ENCODE measurements around the gene MED15. TPM values are rescaled to one million over a fixed set of nuclear protein-coding genes. Genes with fewer than 3 reads are reported as not detected.
"Not testable (repeated sequence)": the region's sequence is repeated elsewhere in the genome, so short reads cannot be mapped to it uniquely, and the experiment has no call there.

MED15 gene
- total RNA-seq, 3 donors from 2014 or later, result 36.6 to 53.1 (median 52.3) TPM

DNA sequence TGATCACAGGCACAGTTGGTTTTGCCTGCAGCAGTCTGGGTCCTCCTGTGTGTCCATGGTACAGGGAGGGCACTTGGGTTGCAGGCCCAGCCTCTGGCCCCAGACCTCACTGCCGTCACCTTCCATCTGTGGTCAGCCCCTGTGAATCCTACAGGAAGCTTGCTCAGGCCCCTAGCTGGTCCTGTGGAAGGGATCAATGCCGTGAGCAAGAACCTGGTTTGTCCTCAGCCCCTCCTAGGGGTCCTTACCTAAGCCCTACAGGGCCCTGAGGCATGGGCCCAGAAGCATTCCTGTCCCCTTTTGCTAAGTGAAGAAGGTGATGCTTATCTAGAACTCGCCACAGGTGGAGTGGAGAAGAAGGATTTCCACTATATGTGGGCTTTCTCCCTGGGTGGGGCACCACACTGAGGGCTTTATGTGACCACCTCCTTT lies 29.9 kb downstream of the MED15 start:
- H3K36me3 ChIP-seq, result no peaks in the 10 kb centered on the region
- no peak overlapping the region for H3K27ac ChIP-seq
- no peak overlapping the region for H3K4me3 ChIP-seq
- H3K9me3 ChIP-seq, result no peaks in the 10 kb centered on the region
- H3K4me1 ChIP-seq, result peaks cover 0 to 1% of the 10 kb centered on the region in 2 donors
- TF ChIP-seq CTCF (IDR thresholded peaks at IDR 0.05) (no peak), POLR2AphosphoS5 (IDR thresholded peaks at IDR 0.05) (no peak), POLR2A (IDR thresholded peaks at IDR 0.05) (no peak)
- no peak for DNase-seq (ENCODE audit: low spot score in 2 of 2)
- intact Hi-C loops (cut with DNase I; ENCODE audit: low total_unique reads), result no loop called here
- no peaks in the 10 kb centered on the region for H3K27me3 ChIP-seq

- Histone ChIP-seq H3K27me3 (no peaks in the 10 kb centered on the region), H3K4me3 (no peak overlapping the region), H3K9me3 (no peaks in the 10 kb centered on the region), H3K27ac (no peak overlapping the region), H3K36me3 (no peaks in the 10 kb centered on the region), H3K4me1 (no peaks in the 10 kb centered on the region)
- no peak for DNase-seq (ENCODE audit: low spot score in 2 of 2)
- intact Hi-C loops (cut with DNase I; ENCODE audit: low total_unique reads), result no loop called here
- no peak for TF ChIP-seq POLR2A (IDR thresholded peaks at IDR 0.05)
- no peak for TF ChIP-seq CTCF (IDR thresholded peaks at IDR 0.05)
- TF ChIP-seq POLR2AphosphoS5 (IDR thresholded peaks at IDR 0.05), result no peak
These were observed 30.6 kb downstream of the MED15 start for GRCh38 chr22:20537983-20538382.

- H3K27ac ChIP-seq; H3K4me1 ChIP-seq; H3K36me3 ChIP-seq; intact Hi-C loops (cut with DNase I; ENCODE audit: low total_unique reads); H3K4me3 ChIP-seq; DNase-seq (ENCODE audit: low spot score in 2 of 2); H3K27me3 ChIP-seq; H3K9me3 ChIP-seq: not testable (repeated sequence)
These were observed 31.5 kb downstream of the MED15 start for GRCh38 chr22:20538875-20539274.

DNA sequence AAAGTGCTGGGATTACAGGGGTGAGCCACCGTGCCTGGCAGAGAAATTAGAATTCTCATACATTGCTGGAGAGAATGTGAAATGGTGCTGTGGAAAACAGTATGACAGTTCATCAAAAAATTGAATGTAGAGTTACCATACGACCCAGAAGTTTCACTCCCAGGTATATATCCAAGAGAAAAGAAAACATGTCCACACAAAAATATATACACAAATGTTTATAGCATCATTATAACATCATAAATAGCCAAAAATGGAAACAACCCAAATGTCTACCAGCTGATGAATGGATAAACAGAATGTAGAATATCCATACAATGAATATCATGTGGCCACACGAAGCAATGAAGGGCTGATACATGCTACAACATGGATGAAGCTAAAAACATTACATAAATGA lies 34.6 kb downstream of the MED15 start:
- no peak overlapping the region for H3K4me3 ChIP-seq
- H3K36me3 ChIP-seq, result no peaks in the 10 kb centered on the region
- H3K4me1 ChIP-seq, result no peaks in the 10 kb centered on the region
- no peak for DNase-seq (ENCODE audit: low spot score in 2 of 2)
- no peaks in the 10 kb centered on the region for H3K9me3 ChIP-seq
- no peak for TF ChIP-seq POLR2AphosphoS5 (IDR thresholded peaks at IDR 0.05)
- no peak for TF ChIP-seq CTCF (IDR thresholded peaks at IDR 0.05)
- TF ChIP-seq POLR2A (IDR thresholded peaks at IDR 0.05), result no peak
- no peak overlapping the region for H3K27ac ChIP-seq
- H3K27me3 ChIP-seq, result no peaks in the 10 kb centered on the region
- intact Hi-C loops (cut with DNase I; ENCODE audit: low total_unique reads), result no loop called here

DNA sequence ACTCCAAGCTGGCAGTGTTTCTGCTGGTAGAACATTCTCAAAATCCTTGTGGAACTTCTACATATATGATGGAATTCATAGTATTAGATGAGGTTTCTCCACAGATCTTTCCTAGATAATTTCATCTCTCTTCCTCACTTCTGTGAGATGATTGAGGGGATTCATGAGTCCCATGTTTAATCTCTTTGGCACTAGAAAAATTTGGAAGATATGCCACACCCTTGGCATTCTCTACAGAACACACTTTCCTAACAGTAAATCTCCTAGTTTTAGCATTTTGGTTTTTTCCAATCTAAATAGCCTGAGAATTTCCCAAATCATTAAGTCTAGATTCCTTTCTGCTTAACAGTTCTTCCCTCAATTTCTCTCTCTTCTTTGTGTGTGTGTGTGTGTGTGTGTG lies 35.3 kb downstream of the MED15 start:
- DNase-seq (ENCODE audit: low spot score in 2 of 2), result no peak
- no peaks in the 10 kb centered on the region for H3K36me3 ChIP-seq
- TF ChIP-seq POLR2A (IDR thresholded peaks at IDR 0.05), result no peak
- no peak for TF ChIP-seq CTCF (IDR thresholded peaks at IDR 0.05)
- TF ChIP-seq POLR2AphosphoS5 (IDR thresholded peaks at IDR 0.05), result no peak
- intact Hi-C loops (cut with DNase I; ENCODE audit: low total_unique reads), result no loop called here
- no peaks in the 10 kb centered on the region for H3K27me3 ChIP-seq
- no peak overlapping the region for H3K4me3 ChIP-seq
- no peaks in the 10 kb centered on the region for H3K9me3 ChIP-seq
- no peak overlapping the region for H3K27ac ChIP-seq
- no peaks in the 10 kb centered on the region for H3K4me1 ChIP-seq

GRCh38 chr22:20545318-20545634 lies 37.9 kb downstream of the MED15 start:
- H3K4me1 ChIP-seq; H3K36me3 ChIP-seq; H3K27ac ChIP-seq; H3K4me3 ChIP-seq; DNase-seq (ENCODE audit: low spot score in 2 of 2); H3K27me3 ChIP-seq; intact Hi-C loops (cut with DNase I; ENCODE audit: low total_unique reads); H3K9me3 ChIP-seq: not testable (repeated sequence)
